H1 (cell line): ENCODE measurements around the gene OSTN. TPM values are rescaled to one million over a fixed set of nuclear protein-coding genes. Genes with fewer than 3 reads are reported as not detected.

Experiments used
- CTCF ChIA-PET: fragments of 300-600 bp; sonication (Branson Sonifier 250); formaldehyde crosslinking; loops from one replicate; lab custom pipeline; 2021; ENCODE audit not compliant: partially characterized antibody; lab: Charles Lee
- POLR2A ChIA-PET: fragments of 300-600 bp; sonication (Branson Sonifier 250); formaldehyde crosslinking; loops from one replicate; lab custom pipeline; 2021; ENCODE audit warnings: inconsistent platforms; ENCODE audit not compliant: partially characterized antibody; lab: Charles Lee
- DNase-seq, 2 experiments: peaks; one replicate each; pipeline versions ENCODE4 v3.0.0 to v3.0.0-alpha.2; 2010 to 2022; ENCODE audit warnings: low spot score in 2 of 2, low read depth in 1 of 2, mixed read lengths in 1 of 2
- FAIRE-seq: peaks from 2 replicates; lab custom pipeline; 2011; peaks lifted over from hg19 to GRCh38; lab: Jason Lieb, UNC
- H2AFZ ChIP-seq: 2 replicates; pipeline ENCODE4 v1.8.1; 2012; ENCODE audit warnings: low read length, inconsistent platforms
- H2AK5ac ChIP-seq: 2 replicates; pipeline ENCODE4 v1.6.1; 2013; ENCODE audit warnings: low read depth, low read length
- H2BK120ac ChIP-seq: replicated peaks from 2 replicates; pipeline ENCODE3; 2013; ENCODE audit warnings: low read depth, low read length, inconsistent platforms
- H2BK12ac ChIP-seq: 2 replicates; pipeline ENCODE4 v1.6.1; 2013; ENCODE audit warnings: low read depth, low read length
- H2BK15ac ChIP-seq: 2 replicates; pipeline ENCODE4 v1.6.1; 2013; ENCODE audit warnings: low read length
- H2BK20ac ChIP-seq: 2 replicates; pipeline ENCODE4 v1.6.1; 2013; ENCODE audit warnings: low read length
- H2BK5ac ChIP-seq: 2 replicates; pipeline ENCODE4 v1.6.1; 2013; ENCODE audit warnings: low read depth, low read length
- H3K14ac ChIP-seq: 2 replicates; pipeline ENCODE4 v1.6.1; 2013; ENCODE audit warnings: inconsistent platforms; ENCODE audit not compliant: insufficient read length
- H3K18ac ChIP-seq: 2 replicates; pipeline ENCODE4 v1.6.1; 2013; ENCODE audit warnings: low read length; ENCODE audit errors: extremely low read depth
- H3K23ac ChIP-seq: 2 replicates; pipeline ENCODE4 v1.6.1; 2013; ENCODE audit warnings: inconsistent platforms; ENCODE audit not compliant: insufficient read length
- H3K23me2 ChIP-seq: 2 replicates; pipeline ENCODE4 v1.6.1; 2013; ENCODE audit warnings: low read depth, low read length
- H3K27ac ChIP-seq: 2 replicates; pipeline ENCODE4 v1.6.1; 2011; ENCODE audit warnings: low read depth, low read length, inconsistent platforms
- H3K27me3 ChIP-seq, 4 experiments: replicated peaks in 1 of 4; 1 replicate in 1 of 4; 2 replicates in 3 of 4; pipeline versions ENCODE4 v1.6.1 to v1.8.1; 2011 to 2013; ENCODE audit warnings: low read length in 3 of 4, mild to moderate bottlenecking in 3 of 4, inconsistent platforms in 2 of 4, mixed read lengths in 2 of 4, moderate library complexity in 1 of 4; ENCODE audit not compliant: control insufficient read depth in 3 of 4, insufficient read depth in 3 of 4; ENCODE audit errors: extremely low read depth in 1 of 4
- H3K36me3 ChIP-seq, 4 experiments: 2 replicates each; pipeline versions ENCODE4 v1.6.1 to v1.8.1; 2011 to 2013; ENCODE audit warnings: mild to moderate bottlenecking in 4 of 4, low read length in 3 of 4, moderate library complexity in 2 of 4, control low read depth in 1 of 4, inconsistent platforms in 1 of 4; ENCODE audit not compliant: insufficient read depth in 4 of 4, control insufficient read depth in 2 of 4
- H3K4ac ChIP-seq: replicated peaks from 2 replicates; pipeline ENCODE3; 2013; ENCODE audit warnings: low read length, low read depth, mixed read lengths, inconsistent platforms; ENCODE audit not compliant: insufficient read length
- H3K4me1 ChIP-seq, 4 experiments: replicated peaks in 1 of 4; 1 replicate in 1 of 4; 2 replicates in 3 of 4; pipeline versions ENCODE4 v1.6.1 to v1.8.1; 2011 to 2013; ENCODE audit warnings: low read length in 3 of 4, inconsistent platforms in 2 of 4, mixed read lengths in 1 of 4; ENCODE audit not compliant: insufficient read depth in 4 of 4, control insufficient read depth in 3 of 4
- H3K4me2 ChIP-seq, 2 experiments: 2 replicates each; pipeline versions ENCODE4 v1.6.1 to v1.8.1; 2011 to 2013; ENCODE audit warnings: low read depth in 2 of 2, low read length in 2 of 2, control low read depth in 1 of 2, inconsistent platforms in 1 of 2, mild to moderate bottlenecking in 1 of 2; ENCODE audit not compliant: insufficient read depth in 1 of 2
- H3K4me3 ChIP-seq, 4 experiments: fragments of 200-600, 300-600 bp in 1 of 4; sonication (generic), shearing (Covaris generic), sonication (Bioruptor Twin) in 1 of 4; 2 replicates each; pipeline versions ENCODE4 v1.5.1 to v1.8.1; 2011 to 2016; ENCODE audit warnings: low read length in 4 of 4, low read depth in 3 of 4, control low read depth in 2 of 4, inconsistent platforms in 2 of 4, mild to moderate bottlenecking in 2 of 4, mixed read lengths in 1 of 4, moderate library complexity in 1 of 4; ENCODE audit not compliant: insufficient read depth in 2 of 4; ENCODE audit errors: extremely low read depth in 1 of 4
- H3K56ac ChIP-seq: replicated peaks from 2 replicates; pipeline ENCODE3; 2013; ENCODE audit warnings: low read depth, mild to moderate bottlenecking, mixed read lengths, low read length, inconsistent platforms; ENCODE audit not compliant: insufficient read length
- H3K79me1 ChIP-seq: 2 replicates; pipeline ENCODE4 v1.6.1; 2013; ENCODE audit warnings: low read depth, low read length, control low read depth
- H3K79me2 ChIP-seq, 2 experiments: 2 replicates each; pipeline versions ENCODE4 v1.6.1 to v1.8.1; 2012 to 2013; ENCODE audit warnings: low read length in 2 of 2, mild to moderate bottlenecking in 2 of 2, inconsistent platforms in 1 of 2; ENCODE audit not compliant: insufficient read depth in 2 of 2, control insufficient read depth in 1 of 2
- H3K9ac ChIP-seq, 4 experiments: replicated peaks in 1 of 4; 1 replicate in 1 of 4; 2 replicates in 3 of 4; pipeline versions ENCODE4 v1.6.1 to v1.8.1; 2011 to 2013; ENCODE audit warnings: low read depth in 3 of 4, low read length in 3 of 4, control low read depth in 2 of 4, mild to moderate bottlenecking in 2 of 4, moderate library complexity in 2 of 4, inconsistent platforms in 1 of 4; ENCODE audit errors: extremely low read depth in 1 of 4
- H3K9me3 ChIP-seq, 2 experiments: 2 replicates each; pipeline versions ENCODE4 v1.6.1 to v1.8.1; 2012 to 2013; ENCODE audit warnings: mild to moderate bottlenecking in 2 of 2, moderate library complexity in 2 of 2, control low read depth in 1 of 2, inconsistent platforms in 1 of 2, low read depth in 1 of 2, low read length in 1 of 2, mixed read lengths in 1 of 2; ENCODE audit not compliant: insufficient read depth in 2 of 2
- H4K20me1 ChIP-seq, 2 experiments: replicated peaks in 1 of 2; 2 replicates each; pipeline versions ENCODE3 to v1.8.1; 2011 to 2013; ENCODE audit warnings: inconsistent platforms in 2 of 2, low read length in 2 of 2, mild to moderate bottlenecking in 1 of 2; ENCODE audit not compliant: insufficient read depth in 2 of 2, control insufficient read depth in 1 of 2
- H4K5ac ChIP-seq: 2 replicates; pipeline ENCODE4 v1.6.1; 2013; ENCODE audit warnings: low read length, low read depth, mixed read lengths, inconsistent platforms; ENCODE audit not compliant: insufficient read length
- H4K8ac ChIP-seq: 2 replicates; pipeline ENCODE4 v1.8.0; 2013; ENCODE audit warnings: mild to moderate bottlenecking, moderate library complexity, low read length, inconsistent platforms; ENCODE audit not compliant: insufficient read depth; ENCODE audit errors: extremely low read depth
- H4K91ac ChIP-seq: replicated peaks from 2 replicates; pipeline ENCODE3; 2013; ENCODE audit warnings: low read length, mixed read lengths, inconsistent platforms; ENCODE audit not compliant: insufficient read length
- CEBPB ChIP-seq: IDR thresholded peaks from 2 replicates; pipeline ENCODE4 v1.6.1; 2012; ENCODE audit warnings: low read depth, low read length
- CREB1 ChIP-seq: IDR thresholded peaks from 2 replicates; pipeline ENCODE4 v1.6.1; 2012; ENCODE audit warnings: inconsistent platforms
- EZH2 ChIP-seq: fragments of 200-600 bp; sonication (generic); IDR thresholded peaks from 2 replicates; pipeline ENCODE4 v1.7.1; 2012; ENCODE audit warnings: low read depth, mild to moderate bottlenecking, moderate library complexity, low read length, inconsistent platforms; ENCODE audit not compliant: severe bottlenecking
- FOSL1 ChIP-seq: IDR thresholded peaks from 2 replicates; pipeline ENCODE4 v1.6.1; 2011; ENCODE audit warnings: mild to moderate bottlenecking, low read depth, low read length, moderate library complexity; ENCODE audit not compliant: insufficient read depth
- KDM4A ChIP-seq: IDR thresholded peaks from one replicate; pipeline ENCODE4 v1.7.1; 2012; ENCODE audit warnings: low read depth, mild to moderate bottlenecking, moderate library complexity, low read length, inconsistent platforms; ENCODE audit not compliant: severe bottlenecking
- NANOG ChIP-seq: IDR thresholded peaks from 2 replicates; pipeline ENCODE4 v1.6.1; 2011; ENCODE audit warnings: low read length, low read depth, mild to moderate bottlenecking, inconsistent platforms; ENCODE audit not compliant: insufficient read depth, poor library complexity, severe bottlenecking
- SIX5 ChIP-seq: IDR thresholded peaks from 2 replicates; pipeline ENCODE4 v1.6.1; 2011; ENCODE audit warnings: mild to moderate bottlenecking, low read depth, low read length
- SP4 ChIP-seq: IDR thresholded peaks from 2 replicates; pipeline ENCODE4 v1.6.1; 2012; ENCODE audit warnings: low read length, inconsistent platforms
- TAF7 ChIP-seq: optimal IDR thresholded peaks from 2 replicates; pipeline ENCODE3; 2011; ENCODE audit warnings: low read depth, mild to moderate bottlenecking, inconsistent platforms, low read length, moderate library complexity, borderline replicate concordance
- WGBS, 2 experiments: shearing (Covaris generic) in 1 of 2; methylation state at CpG; one replicate each; pipeline versions ENCODE4 v1.1.6 to v1.1.7; 2013 to 2015; ENCODE audit warnings: low lambda C conversion rate in 2 of 2, mixed read lengths in 2 of 2, inconsistent platforms in 1 of 2, low coverage in 1 of 2, missing lambda C conversion rate in 1 of 2; ENCODE audit not compliant: insufficient replicate concordance in 2 of 2, insufficient coverage in 1 of 2, insufficient read length in 1 of 2; ENCODE audit errors: extremely low coverage in 1 of 2, missing lambda C conversion rate in 1 of 2; 5-methylcytosine and 5-hydroxymethylcytosine counted together
- polyA plus RNA-seq, 7 experiments: library from polyadenylated mRNA; depleted of rRNA in 3 of 7; stranded (reverse) in 5 of 7; unstranded in 2 of 7; fragments of >200 nt in 5 of 7; fragments of 200-250 nt in 2 of 7; gene quantifications; 1 replicate in 5 of 7; 2 replicates in 1 of 7; 4 replicates in 1 of 7; pipeline versions ENCODE4 v1.2.1 to v1.2.3, GENCODE V29; 2011 to 2013; ENCODE audit warnings: missing spikeins in 2 of 7, mixed read lengths in 2 of 7
- total RNA-seq: library from RNA; stranded (reverse); fragmentation: NEBNext Ultra II Directional; extraction: Animal tissue kit (Norgen Biotek cat#: 25700); gene quantifications from 2 replicates; pipeline ENCODE4 v1.2.1, GENCODE V29; 2021

Gene OSTN
- total and polyA plus RNA-seq, 2 of the 8 experiments (the other 6 are each of a cell fraction or from before 2014, with no cell fraction given) = not detected

GRCh38 chr3:191262650-191263049 lies 63.6 kb downstream of the OSTN start:
- Histone ChIP-seq H3K36me3 (no peaks in the 10 kb centered on the region), H3K4me3 (no peak overlapping the region), H3K79me2 (no peaks in the 10 kb centered on the region), H3K18ac (no peak overlapping the region), H3K4me1 (peaks cover 3 to 9% (median 8%) of the 10 kb centered on the region in 4 experiments; a peak in 4 of 7 replicates), H3K4me2 (no peak overlapping the region), H2BK12ac (no peak overlapping the region), H3K4ac (no peak overlapping the region), H3K14ac (no peak overlapping the region), H2BK120ac (no peak overlapping the region), H2BK15ac (no peak overlapping the region), H3K27ac (no peak overlapping the region), H2AK5ac (no peak overlapping the region), H4K20me1 (no peaks in the 10 kb centered on the region), H3K9me3 (no peaks in the 10 kb centered on the region), H2BK5ac (no peak overlapping the region), H2AFZ (no peak overlapping the region), H4K8ac (no peak overlapping the region), H3K9ac (no peak overlapping the region), H3K23ac (no peak overlapping the region), H4K5ac (no peak overlapping the region), H3K56ac (no peak overlapping the region), H3K27me3 (no peaks in the 10 kb centered on the region), H3K79me1 (no peaks in the 10 kb centered on the region), H2BK20ac (no peak overlapping the region), H4K91ac (no peak overlapping the region), H3K23me2 (no peaks in the 10 kb centered on the region)
- TF ChIP-seq CEBPB (no peak), SIX5 (no peak), FOSL1 (no peak), TAF7 (no peak), EZH2 (no peak), SP4 (no peak), NANOG (no peak), KDM4A (no peak), CREB1 (no peak)
- FAIRE-seq (no peak), DNase-seq (no peak)
- CTCF ChIA-PET = no interaction called here
- 100% methylated on average over 1 of the region's 1 CpG; no CpG with 5 or more reads in 1 of the 2 experiments for WGBS, 2 experiments
- POLR2A ChIA-PET = no interaction called here
